HG03066 (cell line): ENCODE measurements around the gene KIF5A.

ENCODE experiments used
- ATAC-seq: cut with Tn5 transposase; IDR thresholded peaks from one replicate; pipeline ENCODE4 v1.9.1; 2021; ENCODE audit warnings: low read depth; ENCODE audit not compliant: unreplicated experiment

Gene KIF5A

DNA sequence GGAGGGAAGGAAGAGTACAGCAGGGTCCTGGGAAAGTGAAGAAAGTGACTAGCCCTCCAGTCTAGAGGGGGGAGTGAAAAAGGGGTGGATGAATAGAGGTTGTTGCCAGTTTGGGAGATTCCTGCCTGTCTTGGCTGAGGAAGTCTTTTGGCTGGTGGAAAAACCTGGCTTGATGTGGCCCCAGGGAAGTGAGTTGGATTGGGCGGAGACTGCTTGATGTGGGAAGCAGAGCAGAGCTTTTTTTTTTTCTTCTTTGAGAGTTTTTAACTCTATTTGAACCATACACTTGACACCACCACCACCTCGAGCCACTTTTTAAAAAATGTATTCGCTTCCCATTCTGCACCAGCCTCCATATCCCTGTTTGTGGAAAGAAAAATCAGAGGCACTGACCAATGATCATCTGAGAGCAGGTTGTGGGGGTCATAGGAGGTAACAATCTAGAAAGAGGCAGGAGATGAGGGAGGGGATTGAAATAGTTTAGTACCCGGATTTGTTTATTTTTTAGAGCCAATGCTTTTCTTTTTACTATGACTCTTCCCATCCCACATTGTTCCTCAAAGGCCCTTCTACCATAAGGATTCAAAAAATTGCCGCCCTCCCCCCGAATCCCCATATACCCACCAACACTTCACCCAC, 54.1 kb downstream of the KIF5A start:
- ATAC-seq, result no peak

DNA sequence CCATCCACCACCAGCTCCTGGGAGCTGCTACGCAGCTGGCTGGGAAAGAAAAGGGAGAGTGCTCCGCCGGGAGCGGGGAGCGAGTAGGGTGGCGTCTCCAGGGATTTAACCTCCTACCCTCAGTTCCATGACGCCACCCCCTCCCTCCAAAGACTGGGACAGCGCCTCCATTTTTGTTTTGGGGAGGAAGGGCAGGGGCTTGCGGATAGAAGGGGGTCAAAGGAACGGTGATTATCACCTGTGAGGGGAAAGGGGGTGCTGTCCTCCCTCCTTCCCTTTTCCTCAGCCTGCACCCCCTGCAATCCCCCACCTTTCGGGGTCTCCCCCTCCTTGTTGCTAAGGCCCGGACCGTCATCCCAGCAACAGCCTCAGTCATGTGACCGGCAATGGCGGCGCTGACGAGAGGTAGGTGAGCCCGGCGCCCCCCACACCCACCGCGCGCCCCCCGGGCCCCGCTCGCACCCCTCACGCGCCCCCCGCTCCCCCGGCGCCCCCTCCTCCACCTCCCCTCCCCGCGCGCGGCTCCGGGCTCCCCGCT, 54.7 kb downstream of the KIF5A start, which contains the start of gene DTX3:
TSS of gene DTX3 (plus strand) at position 371 of the 538 bp plus-strand sequence. CDS start 1,694 bp downstream, outside the sequence.
- no peak for ATAC-seq

DNA sequence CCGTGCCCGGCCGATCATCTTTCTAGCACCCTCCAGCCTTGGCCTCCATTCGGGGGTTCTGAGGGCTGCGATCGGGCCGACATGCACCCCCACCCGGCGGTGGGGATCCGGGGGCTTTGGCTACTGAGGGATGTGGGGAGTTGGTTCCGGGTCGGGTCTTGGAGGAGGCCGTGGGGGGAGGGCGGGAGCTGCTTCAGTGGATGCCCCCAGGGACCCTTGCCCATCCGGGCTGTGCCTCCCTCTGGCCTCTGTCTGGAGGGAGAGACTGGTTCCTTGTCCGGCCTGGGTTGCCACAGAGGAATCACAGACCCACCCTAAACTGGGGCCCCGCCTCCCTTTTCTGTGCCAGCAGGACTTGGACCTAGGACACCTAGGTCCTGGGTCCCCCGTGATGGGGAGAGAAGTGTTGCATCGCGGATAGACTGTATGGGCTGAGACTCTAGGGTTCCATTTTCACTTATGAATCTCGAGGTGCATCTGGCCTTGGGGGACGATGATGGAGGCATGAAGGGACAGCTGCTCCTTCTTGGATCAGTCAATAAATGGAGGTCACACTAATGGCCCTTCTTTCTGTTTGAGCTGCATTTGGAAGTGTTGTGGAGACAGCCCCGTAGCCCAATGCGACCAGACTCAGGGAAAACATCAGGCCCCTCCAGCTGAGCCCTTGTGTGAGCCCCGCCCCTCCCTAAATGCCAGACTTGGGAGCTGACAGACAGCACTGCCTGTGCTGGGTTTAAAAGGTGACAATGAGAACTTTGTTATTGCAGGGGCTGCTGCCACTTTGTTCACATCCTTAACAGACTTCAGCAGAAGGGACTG, 55.4 kb downstream of the KIF5A start:
- ATAC-seq, result no peak

DNA sequence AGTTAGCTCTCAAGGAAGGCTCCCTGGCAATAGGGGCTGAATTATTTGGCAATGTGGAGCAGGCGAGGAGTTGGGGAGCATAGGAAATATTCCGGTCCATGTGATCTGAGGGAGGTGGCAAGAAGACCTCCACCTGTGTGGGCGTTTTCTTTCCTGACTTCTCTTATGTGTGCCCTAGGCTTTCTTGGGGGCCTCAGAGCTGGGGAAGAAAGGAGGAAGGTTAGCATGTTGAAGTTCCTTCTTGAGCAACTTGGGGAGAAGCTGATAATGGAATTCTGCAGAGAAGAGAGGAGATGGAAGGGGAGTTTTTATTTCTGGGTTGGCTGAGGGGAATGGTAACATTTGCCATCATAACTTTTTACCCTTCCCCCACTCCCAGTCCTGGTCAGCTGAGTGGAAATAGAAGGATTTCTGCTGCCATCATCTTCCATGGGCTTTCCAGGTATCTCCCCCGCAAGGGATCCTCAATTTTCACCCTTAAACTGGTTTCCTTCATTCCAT, 56.0 kb downstream of the KIF5A start:
- ATAC-seq, result no peak

DNA sequence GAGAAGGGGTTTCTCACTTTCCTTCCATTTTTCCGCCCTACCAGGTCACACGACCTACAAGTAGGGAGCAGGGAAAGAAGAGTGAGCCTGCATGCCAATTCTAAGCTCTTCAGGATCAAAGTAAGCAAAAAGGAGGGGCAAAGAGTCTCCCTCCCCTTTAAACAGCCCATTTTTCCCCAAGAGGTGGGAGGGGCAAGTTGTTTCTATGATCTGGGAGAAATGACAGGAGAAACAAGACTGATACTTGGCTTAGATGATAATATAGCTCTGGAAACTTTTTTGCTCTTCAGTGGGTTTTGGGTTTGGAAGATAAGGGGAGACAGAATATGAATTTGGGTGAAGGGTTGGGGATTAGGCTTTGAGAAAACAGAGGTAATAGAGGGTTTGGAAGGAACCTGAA, 56.6 kb downstream of the KIF5A start:
- no peak for ATAC-seq

DNA sequence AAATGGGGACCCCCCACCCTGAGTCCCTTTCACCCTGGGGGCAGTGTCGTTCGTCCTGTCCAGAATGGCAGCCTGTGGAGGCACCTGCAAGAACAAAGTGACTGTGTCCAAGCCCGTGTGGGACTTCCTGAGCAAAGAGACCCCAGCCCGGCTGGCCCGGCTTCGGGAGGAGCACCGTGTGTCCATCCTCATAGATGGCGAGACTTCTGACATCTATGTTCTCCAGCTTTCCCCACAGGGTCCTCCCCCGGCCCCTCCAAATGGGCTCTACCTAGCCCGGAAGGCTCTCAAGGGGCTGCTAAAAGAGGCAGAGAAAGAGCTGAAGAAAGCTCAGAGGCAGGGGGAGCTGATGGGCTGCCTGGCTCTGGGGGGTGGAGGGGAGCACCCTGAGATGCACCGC, 57.0 kb downstream of the KIF5A start:
- no peak for ATAC-seq

DNA sequence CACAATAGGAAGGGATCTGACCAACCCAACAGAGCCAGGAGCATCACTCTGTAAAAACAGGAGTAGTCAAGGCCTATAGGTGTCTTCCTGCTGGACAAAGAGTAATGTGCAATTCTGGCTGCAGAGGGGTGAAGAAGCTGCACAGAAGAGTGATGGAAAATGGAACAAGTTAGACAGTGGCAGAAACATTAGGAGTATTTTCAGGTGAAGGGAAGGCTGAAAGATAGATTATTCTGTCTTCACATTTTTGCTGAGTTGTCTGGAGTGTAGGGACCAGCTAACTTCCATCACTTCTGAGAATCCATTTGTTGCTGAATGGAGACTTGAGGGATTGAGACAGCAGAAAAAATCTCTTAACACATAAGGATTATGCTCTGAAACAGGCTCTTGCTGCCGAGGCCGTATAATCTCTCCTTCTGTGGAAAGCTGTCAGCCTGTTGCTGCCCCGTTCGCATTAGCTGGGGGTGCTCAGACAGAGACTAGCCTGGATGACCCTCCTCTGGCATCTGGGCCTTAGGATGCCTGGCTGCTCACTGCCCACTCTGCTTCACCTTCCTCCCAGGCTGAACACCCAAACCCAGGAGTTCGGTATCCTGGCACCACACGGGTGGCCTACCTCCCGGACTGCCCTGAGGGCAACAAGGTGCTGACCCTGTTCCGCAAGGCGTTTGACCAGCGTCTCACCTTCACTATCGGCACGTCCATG, 58.3 kb downstream of the KIF5A start:
- no peak for ATAC-seq

DNA sequence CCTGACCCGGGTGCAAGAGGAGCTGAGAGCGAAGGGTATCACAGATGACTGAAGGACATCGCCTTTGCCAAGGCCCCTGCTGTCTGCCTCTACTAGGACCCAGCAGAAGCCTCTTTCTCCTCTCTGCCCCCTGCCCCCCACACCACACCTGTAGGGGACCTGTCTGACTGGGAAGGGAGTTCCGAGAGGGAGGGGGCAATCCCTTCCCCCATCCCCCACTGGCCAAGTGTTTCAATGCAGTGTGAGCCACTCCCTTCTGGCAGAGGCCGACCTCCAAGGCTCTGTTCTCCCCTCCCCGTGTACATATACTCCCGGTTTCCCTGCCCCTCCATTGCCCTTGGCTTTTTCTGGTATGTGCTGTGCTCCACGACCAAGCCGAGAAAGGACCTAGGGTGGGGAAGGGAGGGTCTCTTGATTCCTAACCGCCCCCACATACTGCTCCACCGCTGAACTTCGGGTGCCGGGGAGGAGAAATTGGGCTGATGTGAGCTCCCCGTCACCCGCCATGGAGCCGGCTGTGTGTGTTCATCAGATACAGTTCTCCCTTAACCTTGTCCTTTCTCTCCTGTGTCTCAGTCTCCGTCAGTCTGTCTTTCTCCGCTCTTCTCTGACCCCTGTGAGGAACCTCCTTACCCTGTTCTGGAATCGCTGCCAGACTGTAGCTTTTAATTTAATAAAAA, 59.4 kb downstream of the KIF5A start:
- no peak for ATAC-seq

DNA sequence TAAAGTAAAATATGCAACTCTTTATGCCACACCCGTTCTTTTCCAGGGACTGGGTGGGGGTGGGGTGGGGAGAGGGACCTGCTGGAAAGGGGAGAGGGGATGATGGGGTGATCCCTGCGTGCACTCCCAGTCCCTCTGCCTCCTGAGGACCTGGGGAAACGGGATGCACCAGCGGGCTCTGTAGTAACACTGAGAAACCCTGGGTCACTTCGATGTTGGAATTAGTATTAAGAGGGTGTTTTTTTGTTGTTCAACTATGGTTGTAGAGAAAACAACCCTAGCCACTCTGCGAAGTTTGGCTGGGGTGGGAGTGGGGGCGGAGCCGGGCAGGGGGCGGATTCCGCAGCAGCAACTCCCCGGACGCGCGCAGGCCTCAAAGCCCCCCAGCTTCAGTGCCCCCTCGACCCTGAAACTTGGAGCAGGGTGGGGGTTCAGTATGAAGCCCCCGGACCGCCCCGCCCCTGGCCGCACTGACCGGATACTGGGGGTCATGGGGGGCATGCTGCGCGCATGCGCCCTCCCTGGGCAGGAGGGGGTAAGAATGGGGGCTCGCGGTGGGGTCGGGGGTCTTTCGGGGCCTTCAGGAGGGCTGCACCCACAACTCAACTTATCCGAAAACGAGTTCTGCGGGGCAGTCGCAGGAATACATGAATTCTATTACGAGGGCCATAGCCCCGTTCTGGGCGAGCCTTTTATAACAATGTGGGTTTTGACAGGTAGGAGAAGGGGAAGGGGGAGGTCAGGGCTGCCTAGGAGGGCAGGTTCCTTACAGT, 60.1 kb downstream of the KIF5A start:
- ATAC-seq, result no peak

DNA sequence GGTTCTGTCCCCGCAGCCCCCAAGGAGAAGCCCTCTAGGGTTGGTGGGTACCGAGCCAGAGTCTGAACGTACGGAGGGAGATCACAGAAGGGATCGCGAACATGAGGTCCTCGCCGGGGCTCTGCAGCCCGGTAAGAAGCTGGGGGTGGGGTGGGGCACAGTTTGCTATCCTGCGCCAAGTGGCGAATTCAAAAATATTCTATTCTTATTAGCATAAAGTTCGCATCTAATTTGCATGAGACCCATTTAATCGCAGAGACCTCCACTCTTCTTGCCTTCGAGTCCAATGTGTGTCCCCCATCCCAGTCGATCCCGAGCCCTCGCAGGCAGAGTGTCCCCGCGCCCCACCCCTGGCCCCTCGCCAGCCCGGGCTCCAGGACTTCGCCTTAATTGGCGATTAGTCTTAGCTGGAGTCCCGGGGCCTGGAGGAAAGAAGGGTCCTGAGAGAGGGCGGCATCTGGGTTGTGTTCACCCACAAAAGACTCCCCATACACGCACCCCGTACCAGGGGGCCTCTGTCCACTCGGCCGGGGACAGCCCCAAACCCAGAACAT, 60.8 kb downstream of the KIF5A start:
- ATAC-seq, result no peak

DNA sequence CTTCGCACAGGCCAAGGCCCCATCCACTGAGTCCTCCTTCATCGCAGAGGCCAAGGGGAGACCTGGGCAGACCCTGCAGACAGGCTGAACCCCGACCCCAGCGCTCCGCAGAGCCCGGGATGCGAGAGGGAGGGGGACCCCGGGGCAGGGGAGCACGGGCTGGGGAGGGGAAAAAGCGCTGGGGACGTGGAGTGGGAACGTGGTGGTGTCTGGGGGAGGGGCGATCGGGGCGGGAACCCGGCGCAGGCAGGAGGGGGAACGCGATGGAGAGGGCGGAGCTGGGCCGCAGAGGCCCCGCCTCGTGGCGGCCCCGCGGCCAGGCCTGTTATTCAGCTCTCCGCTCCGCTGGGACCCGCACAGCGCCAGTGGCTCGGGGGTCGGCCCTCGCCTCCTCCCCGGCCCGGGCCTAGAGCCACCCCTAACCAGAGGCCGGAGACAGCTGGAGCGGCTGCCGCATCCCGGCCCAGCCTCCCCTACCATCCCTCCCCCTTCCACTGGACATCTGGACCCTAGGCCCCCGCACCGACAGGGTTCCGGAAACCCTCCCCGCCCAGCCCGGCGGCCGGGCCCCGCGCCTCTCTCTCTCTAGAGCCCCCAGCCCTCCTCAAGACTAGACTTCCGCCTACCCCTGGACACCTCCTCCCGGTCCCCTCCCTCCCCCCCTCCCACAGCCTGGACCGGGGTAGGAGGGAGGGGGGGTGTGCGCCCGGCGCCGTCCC, 61.4 kb downstream of the KIF5A start, which contains the start of gene ARHGEF25:
TSS of gene ARHGEF25 (plus strand) at position 328 of the 719 bp plus-strand sequence. CDS start 460 bp downstream, outside the sequence.
- ATAC-seq, result no peak

DNA sequence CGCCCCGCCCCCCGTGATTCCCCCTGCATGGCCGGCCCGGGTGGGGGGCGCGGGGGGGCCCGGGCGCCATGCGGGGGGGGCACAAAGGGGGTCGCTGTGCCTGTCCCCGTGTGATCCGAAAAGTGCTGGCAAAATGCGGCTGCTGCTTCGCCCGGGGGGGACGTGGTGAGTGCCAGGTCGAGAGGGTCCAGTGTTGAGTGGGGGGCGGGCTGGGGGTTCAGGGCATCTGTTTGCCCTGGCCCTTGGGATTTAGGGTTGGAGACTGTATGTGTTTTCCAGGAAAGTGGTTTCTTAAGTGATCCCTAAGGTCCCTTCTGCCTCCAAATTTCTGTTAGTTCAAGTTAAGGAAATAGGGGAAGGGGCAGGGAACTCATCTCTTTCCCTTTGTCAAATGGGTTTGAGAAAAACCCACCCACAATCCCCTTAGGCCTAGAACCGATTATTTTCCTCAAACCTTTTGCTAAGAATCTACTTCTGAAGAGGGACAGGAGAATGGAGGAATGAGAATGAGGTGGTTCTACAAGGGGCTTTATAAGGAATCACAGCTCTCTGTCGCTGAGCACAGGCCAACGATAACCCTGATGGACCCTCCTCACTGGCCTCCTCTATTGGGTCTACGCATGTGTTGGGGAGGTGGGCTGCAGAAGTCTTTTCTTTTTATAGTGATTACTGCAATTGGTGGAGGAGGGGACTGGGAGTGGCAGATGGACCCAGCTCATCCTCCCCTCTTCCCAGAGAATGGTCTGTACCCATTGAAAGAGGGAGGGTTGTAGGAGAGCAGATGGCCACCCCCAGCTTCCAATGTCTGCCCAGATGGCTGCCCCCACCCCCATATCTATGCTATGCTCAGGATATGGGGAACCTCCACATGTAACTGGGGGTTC, 62.2 kb downstream of the KIF5A start:
- ATAC-seq, result no peak

DNA sequence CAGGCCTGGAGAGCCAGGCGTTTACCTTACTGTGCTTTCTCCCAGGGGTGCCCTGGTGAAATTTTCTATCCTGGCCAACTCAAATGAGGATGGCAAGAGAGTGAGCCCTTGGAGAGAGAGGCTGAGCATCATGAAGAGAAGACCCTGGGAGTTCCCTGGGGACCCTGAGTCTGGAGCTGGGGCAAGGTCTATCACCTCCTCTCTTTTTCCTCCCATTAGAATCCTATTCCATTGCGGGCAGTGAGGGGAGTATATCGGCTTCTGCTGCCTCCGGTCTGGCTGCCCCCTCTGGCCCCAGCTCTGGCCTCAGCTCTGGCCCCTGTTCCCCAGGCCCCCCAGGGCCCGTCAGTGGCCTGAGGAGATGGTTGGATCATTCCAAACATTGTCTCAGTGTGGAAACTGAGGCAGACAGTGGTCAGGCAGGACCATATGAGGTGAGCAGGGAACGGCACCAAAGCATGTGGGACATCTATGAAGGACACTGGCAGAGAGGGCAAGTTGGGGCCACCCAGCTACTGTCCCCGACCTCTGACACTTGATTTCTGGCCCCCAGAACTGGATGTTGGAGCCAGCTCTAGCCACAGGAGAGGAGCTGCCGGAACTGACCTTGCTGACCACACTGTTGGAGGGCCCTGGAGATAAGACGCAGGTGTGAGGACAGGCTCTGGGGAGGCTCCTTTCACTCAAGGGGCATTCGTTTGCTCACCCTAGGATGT, 63.0 kb downstream of the KIF5A start:
- ATAC-seq, result no peak

DNA sequence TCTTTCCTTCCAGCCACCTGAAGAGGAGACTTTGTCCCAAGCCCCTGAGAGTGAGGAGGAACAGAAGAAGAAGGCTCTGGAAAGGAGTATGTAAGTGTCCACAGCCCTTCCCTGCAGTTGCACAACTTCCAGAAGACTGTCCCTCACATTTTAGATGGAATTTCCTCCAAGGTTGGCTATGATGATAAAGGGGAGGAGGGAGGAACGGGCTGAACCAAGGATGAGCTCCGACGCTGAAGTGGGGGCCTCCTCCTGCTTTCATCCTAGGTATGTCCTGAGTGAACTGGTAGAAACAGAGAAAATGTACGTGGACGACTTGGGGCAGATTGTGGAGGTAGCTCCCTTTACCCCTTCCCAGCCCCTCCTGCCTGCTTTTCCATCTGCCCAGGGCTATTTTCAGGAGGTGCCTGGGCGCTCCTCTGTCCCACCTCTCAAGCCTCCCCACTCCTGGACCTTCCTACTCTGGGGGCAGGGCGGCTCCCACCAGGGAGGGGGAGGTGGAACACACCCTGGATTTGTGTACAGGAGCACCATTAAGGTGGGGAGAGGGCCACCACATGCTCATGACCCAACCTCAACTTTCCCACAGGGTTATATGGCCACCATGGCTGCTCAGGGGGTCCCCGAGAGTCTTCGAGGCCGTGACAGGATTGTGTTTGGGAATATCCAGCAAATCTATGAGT, 63.7 kb downstream of the KIF5A start:
- no peak for ATAC-seq

DNA sequence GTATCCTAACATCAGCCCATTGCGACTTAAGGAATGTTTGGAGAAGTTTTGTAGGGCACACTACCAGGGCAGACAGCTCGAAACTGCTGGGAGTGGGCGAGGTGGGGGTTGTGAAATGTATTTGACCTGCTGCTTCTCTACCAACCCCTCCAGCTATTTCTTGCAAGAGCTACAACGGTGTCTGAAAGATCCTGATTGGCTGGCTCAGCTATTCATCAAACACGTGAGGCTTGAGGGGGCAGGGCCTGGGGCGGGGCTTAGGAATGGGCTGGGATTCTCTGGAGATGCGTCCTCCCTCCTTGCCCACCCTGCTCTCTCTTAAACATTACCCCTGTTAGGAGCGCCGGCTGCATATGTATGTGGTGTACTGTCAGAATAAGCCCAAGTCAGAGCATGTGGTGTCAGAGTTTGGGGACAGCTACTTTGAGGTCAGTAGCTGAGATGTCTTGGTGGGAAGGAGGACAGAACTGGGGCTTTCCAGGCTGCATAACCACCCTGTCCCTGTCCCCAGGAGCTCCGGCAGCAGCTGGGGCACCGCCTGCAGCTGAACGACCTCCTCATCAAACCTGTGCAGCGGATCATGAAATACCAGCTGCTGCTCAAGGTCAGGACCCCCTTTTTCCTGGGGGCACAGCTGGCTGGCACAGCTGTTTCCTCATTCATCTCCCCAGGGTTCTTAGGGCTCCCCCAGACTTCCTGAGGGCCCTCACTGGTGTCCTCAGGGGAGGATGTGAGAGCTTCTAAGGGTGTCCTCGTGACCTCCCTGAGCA, 64.5 kb downstream of the KIF5A start:
- ATAC-seq, result peak; percentile 42
